Mesenchymal stem cell (in vitro differentiated cells and primary cell): ENCODE data around the gene EID1.

Source experiments
- DNase-seq: peaks from one replicate; pipeline ENCODE4 v3.0.0-alpha.2; 2013
- H2AFZ ChIP-seq: one replicate; pipeline ENCODE4 v1.6.1; 2013; ENCODE audit warnings: low read depth, mild to moderate bottlenecking, control low read depth, inconsistent platforms, low read length, moderate library complexity
- H2AK5ac ChIP-seq: 2 replicates; pipeline ENCODE4 v1.6.1; 2013; ENCODE audit warnings: low read length, moderate library complexity, mild to moderate bottlenecking, inconsistent platforms; ENCODE audit not compliant: severe bottlenecking
- H2BK120ac ChIP-seq: one replicate; pipeline ENCODE4 v1.6.1; 2013; ENCODE audit warnings: low read depth, mild to moderate bottlenecking, inconsistent platforms, low read length, moderate library complexity
- H2BK12ac ChIP-seq, 2 experiments: one replicate each; pipeline ENCODE4 v1.6.1; 2013; ENCODE audit warnings: inconsistent platforms in 2 of 2, low read length in 2 of 2, mild to moderate bottlenecking in 2 of 2, moderate library complexity in 2 of 2, control low read depth in 1 of 2
- H2BK15ac ChIP-seq: one replicate; pipeline ENCODE4 v1.6.1; 2013; ENCODE audit warnings: mild to moderate bottlenecking, low read depth, inconsistent platforms; ENCODE audit not compliant: poor library complexity, severe bottlenecking
- H2BK5ac ChIP-seq: 2 replicates; pipeline ENCODE4 v1.6.1; 2013; ENCODE audit warnings: low read depth, mild to moderate bottlenecking, low read length, control low read depth, inconsistent platforms; ENCODE audit not compliant: poor library complexity, severe bottlenecking
- H3K14ac ChIP-seq, 2 experiments: one replicate each; pipeline ENCODE4 v1.6.1; 2013; ENCODE audit warnings: inconsistent platforms in 2 of 2, low read length in 2 of 2, control low read depth in 1 of 2, mild to moderate bottlenecking in 1 of 2, moderate library complexity in 1 of 2
- H3K18ac ChIP-seq, 2 experiments: one replicate each; pipeline ENCODE4 v1.6.1; 2013; ENCODE audit warnings: inconsistent platforms in 2 of 2, low read length in 2 of 2, control low read depth in 1 of 2, low read depth in 1 of 2, mild to moderate bottlenecking in 1 of 2
- H3K23ac ChIP-seq, 2 experiments: one replicate each; pipeline ENCODE4 v1.6.1; 2013; ENCODE audit warnings: inconsistent platforms in 2 of 2, low read length in 2 of 2, mild to moderate bottlenecking in 2 of 2, moderate library complexity in 2 of 2, control low read depth in 1 of 2
- H3K27ac ChIP-seq: 2 replicates; pipeline ENCODE4 v1.5.1; 2013; ENCODE audit warnings: mild to moderate bottlenecking, moderate library complexity, low read length, control low read depth, inconsistent platforms; ENCODE audit not compliant: poor library complexity, severe bottlenecking
- H3K27me3 ChIP-seq, 2 experiments: 2 replicates each; pipeline versions ENCODE4 v1.6.1 to v1.7.0; 2013; ENCODE audit warnings: low read length in 2 of 2, mild to moderate bottlenecking in 2 of 2, moderate library complexity in 2 of 2, control low read depth in 1 of 2, inconsistent platforms in 1 of 2; ENCODE audit not compliant: control insufficient read depth in 1 of 2, insufficient read depth in 1 of 2
- H3K36me3 ChIP-seq, 2 experiments: 2 replicates each; pipeline versions ENCODE4 v1.6.1 to v1.7.0; 2013; ENCODE audit warnings: low read length in 2 of 2, control low read depth in 1 of 2, inconsistent platforms in 1 of 2, low read depth in 1 of 2, mild to moderate bottlenecking in 1 of 2; ENCODE audit not compliant: insufficient read depth in 2 of 2, control insufficient read depth in 1 of 2
- H3K4ac ChIP-seq, 2 experiments: one replicate each; pipeline ENCODE4 v1.6.1; 2013; ENCODE audit warnings: inconsistent platforms in 2 of 2, low read length in 2 of 2, mild to moderate bottlenecking in 2 of 2, moderate library complexity in 2 of 2, control low read depth in 1 of 2, low read depth in 1 of 2
- H3K4me1 ChIP-seq: 2 replicates; pipeline ENCODE4 v1.6.1; 2013; ENCODE audit warnings: low read depth, low read length, control low read depth; ENCODE audit not compliant: control insufficient read depth, insufficient read depth
- H3K4me2 ChIP-seq: 2 replicates; pipeline ENCODE4 v1.6.1; 2013; ENCODE audit warnings: low read length, mild to moderate bottlenecking, inconsistent platforms; ENCODE audit not compliant: poor library complexity, severe bottlenecking
- H3K4me3 ChIP-seq, 2 experiments: 2 replicates each; pipeline versions ENCODE4 v1.5.1 to v1.7.0; 2013; ENCODE audit warnings: low read length in 2 of 2, mild to moderate bottlenecking in 2 of 2, control low read depth in 1 of 2, low read depth in 1 of 2; ENCODE audit not compliant: insufficient read depth in 1 of 2
- H3K79me1 ChIP-seq: replicated peaks from 2 replicates; pipeline ENCODE4 v1.6.1; 2013; ENCODE audit warnings: mild to moderate bottlenecking, control low read depth, low read length, inconsistent platforms; ENCODE audit not compliant: poor library complexity, severe bottlenecking
- H3K9ac ChIP-seq: 2 replicates; pipeline ENCODE4 v1.7.0; 2013; ENCODE audit warnings: mild to moderate bottlenecking, low read length, moderate library complexity
- H3K9me3 ChIP-seq: 2 replicates; pipeline ENCODE4 v1.7.0; 2013; ENCODE audit warnings: mild to moderate bottlenecking, low read length; ENCODE audit not compliant: control insufficient read depth
- H4K8ac ChIP-seq: one replicate; pipeline ENCODE4 v1.6.1; 2013; ENCODE audit warnings: inconsistent platforms, mild to moderate bottlenecking, low read length, moderate library complexity
- H4K91ac ChIP-seq: one replicate; pipeline ENCODE4 v1.6.1; 2013; ENCODE audit warnings: mild to moderate bottlenecking, low read length, inconsistent platforms
- WGBS: methylation state at CpG from one replicate; pipeline ENCODE4 v1.1.7; 2013; ENCODE audit warnings: mixed read lengths; 5-methylcytosine and 5-hydroxymethylcytosine counted together

EID1 gene

GRCh38 chr15:48868536-48868935 lies 9.4 kb upstream of the EID1 start:
- Histone ChIP-seq H3K4me2 (no peak overlapping the region), H3K4me1 (peaks cover 3% of the 10 kb centered on the region), H3K18ac (peak overlapping the region in 1 of 2 experiments; percentile 40), H2BK5ac (no peak overlapping the region), H4K8ac (no peak overlapping the region), H3K9me3 (no peaks in the 10 kb centered on the region), H2BK12ac (no peak overlapping the region), H4K91ac (no peak overlapping the region), H3K36me3 (no peaks in the 10 kb centered on the region), H3K27ac (peak overlapping the region; percentile 43), H3K79me1 (no peaks in the 10 kb centered on the region), H3K4ac (no peak overlapping the region), H2AFZ (no peak overlapping the region), H3K9ac (peak overlapping the region; percentile 71), H3K27me3 (no peaks in the 10 kb centered on the region), H2BK120ac (no peak overlapping the region), H3K23ac (no peak overlapping the region), H3K4me3 (no peak overlapping the region), H2AK5ac (no peak overlapping the region), H3K14ac (no peak overlapping the region), H2BK15ac (no peak overlapping the region)
- WGBS = no CpG with 5 or more reads among the region's 2 CpGs
- DNase-seq = peak; percentile 80

GRCh38 chr15:48869966-48870365 lies 8.0 kb upstream of the EID1 start:
- Histone ChIP-seq H3K79me1 (no peaks in the 10 kb centered on the region), H3K9me3 (no peaks in the 10 kb centered on the region), H3K14ac (no peak overlapping the region), H2BK120ac (no peak overlapping the region), H3K4ac (no peak overlapping the region), H3K4me2 (no peak overlapping the region), H3K4me3 (no peak overlapping the region), H4K91ac (no peak overlapping the region), H3K23ac (no peak overlapping the region), H2BK5ac (no peak overlapping the region), H2AFZ (no peak overlapping the region), H3K9ac (no peak overlapping the region), H3K18ac (no peak overlapping the region), H3K27me3 (no peaks in the 10 kb centered on the region), H3K36me3 (no peaks in the 10 kb centered on the region), H4K8ac (no peak overlapping the region), H3K27ac (no peak overlapping the region), H2BK12ac (peak overlapping the region in 1 of 2 experiments; percentile 71), H3K4me1 (peaks cover 3% of the 10 kb centered on the region), H2AK5ac (peak overlapping the region; percentile 87), H2BK15ac (no peak overlapping the region)
- WGBS = no CpG with 5 or more reads among the region's 1 CpG
- no peak for DNase-seq

GRCh38 chr15:48871542-48871941 lies 6.4 kb upstream of the EID1 start:
- H4K8ac ChIP-seq = no peak overlapping the region
- H3K14ac ChIP-seq = no peak overlapping the region
- no peak overlapping the region for H3K23ac ChIP-seq
- H3K27ac ChIP-seq = no peak overlapping the region
- peak overlapping the region in 1 of 2 experiments; percentile 19 for H3K18ac ChIP-seq
- peaks cover 1% of the 10 kb centered on the region for H3K4me1 ChIP-seq
- H3K4me3 ChIP-seq = no peak overlapping the region
- no peak overlapping the region for H2BK120ac ChIP-seq
- H2AFZ ChIP-seq = no peak overlapping the region
- H3K4me2 ChIP-seq = no peak overlapping the region
- H3K4ac ChIP-seq = peak overlapping the region in 1 of 2 experiments; percentile 35
- no peaks in the 10 kb centered on the region for H3K36me3 ChIP-seq
- no peak overlapping the region for H2BK12ac ChIP-seq
- no peak overlapping the region for H2BK5ac ChIP-seq
- H3K27me3 ChIP-seq = no peaks in the 10 kb centered on the region
- no peak overlapping the region for H2BK15ac ChIP-seq
- no peaks in the 10 kb centered on the region for H3K9me3 ChIP-seq
- no peak overlapping the region for H4K91ac ChIP-seq
- no peak for DNase-seq
- H3K9ac ChIP-seq = no peak overlapping the region
- H2AK5ac ChIP-seq = peak overlapping the region; percentile 29
- H3K79me1 ChIP-seq = no peaks in the 10 kb centered on the region

- no peak overlapping the region for H4K8ac ChIP-seq
- H3K9ac ChIP-seq = no peak overlapping the region
- no peak overlapping the region for H2BK12ac ChIP-seq
Measured at GRCh38 chr15:48872632-48873031, 5.3 kb upstream of the EID1 start.

More at GRCh38 chr15:48872632-48873031, 5.3 kb upstream of the EID1 start:
- H3K36me3 ChIP-seq = no peaks in the 10 kb centered on the region
- H3K9me3 ChIP-seq = no peaks in the 10 kb centered on the region
- no peak overlapping the region for H3K23ac ChIP-seq
- H3K4me2 ChIP-seq = no peak overlapping the region
- H2BK120ac ChIP-seq = no peak overlapping the region
- H4K91ac ChIP-seq = no peak overlapping the region
- no peak overlapping the region for H3K27ac ChIP-seq
- H2BK5ac ChIP-seq = no peak overlapping the region
- H2AK5ac ChIP-seq = no peak overlapping the region
- H3K27me3 ChIP-seq = no peaks in the 10 kb centered on the region
- no peak overlapping the region for H2BK15ac ChIP-seq
- no peak overlapping the region for H3K14ac ChIP-seq
- H2AFZ ChIP-seq = no peak overlapping the region
- H3K4ac ChIP-seq = no peak overlapping the region
- no peak for DNase-seq
- H3K4me3 ChIP-seq = no peak overlapping the region
- H3K79me1 ChIP-seq = no peaks in the 10 kb centered on the region
- H3K4me1 ChIP-seq = peaks cover 1% of the 10 kb centered on the region
- H3K18ac ChIP-seq = no peak overlapping the region
- WGBS = 100% methylated on average over 1 of the region's 2 CpGs
